OCI-LY3 (cell line): ENCODE results near the gene RHBDF2.

Experiments used
- H2AFZ ChIP-seq: fragments of 200-600, 300-600 bp; shearing (Covaris generic); 2 replicates; pipeline ENCODE4 v1.6.0; 2014; ENCODE audit warnings: antibody characterized with exemption, low read depth, low read length
- H3K27ac ChIP-seq: fragments of 200-600, 300-600 bp; sonication (generic); 2 replicates; pipeline ENCODE4 v1.5.1; 2014; ENCODE audit warnings: mild to moderate bottlenecking, low read length, moderate library complexity, mixed read lengths
- H3K27me3 ChIP-seq: fragments of 200-600, 300-600 bp; sonication (generic); 2 replicates; pipeline ENCODE4 v1.6.1; 2014; ENCODE audit warnings: low read depth, low read length, mixed read lengths
- H3K36me3 ChIP-seq: fragments of 200-600, 300-600 bp; sonication (generic); replicated peaks from 2 replicates; pipeline ENCODE3; 2014; ENCODE audit warnings: low read depth, low read length, mixed read lengths
- H3K4me1 ChIP-seq: fragments of 300-600, 200-600 bp; sonication (generic); 2 replicates; pipeline ENCODE4 v1.6.1; 2014; ENCODE audit warnings: low read length, mixed read lengths
- H3K4me2 ChIP-seq: fragments of 200-600, 300-600 bp; sonication (generic); 2 replicates; pipeline ENCODE4 v1.6.1; 2014; ENCODE audit warnings: low read length, mixed read lengths
- H3K4me3 ChIP-seq: fragments of 300-600, 200-600 bp; sonication (generic); 2 replicates; pipeline ENCODE4 v1.5.1; 2014; ENCODE audit warnings: antibody characterized with exemption, mild to moderate bottlenecking, low read length, moderate library complexity
- H3K79me2 ChIP-seq: fragments of 300-600, 200-600 bp; shearing (Covaris generic); 2 replicates; pipeline ENCODE4 v1.6.1; 2014; ENCODE audit warnings: mild to moderate bottlenecking, low read length, mixed read lengths
- H3K9ac ChIP-seq: fragments of 300-600, 200-600 bp; shearing (Covaris generic); 2 replicates; pipeline ENCODE4 v1.6.0; 2014; ENCODE audit warnings: mild to moderate bottlenecking, low read length, moderate library complexity
- H3K9me3 ChIP-seq: fragments of 200-600, 300-600 bp; shearing (Covaris generic); 2 replicates; pipeline ENCODE4 v1.6.1; 2014; ENCODE audit warnings: low read length, mixed read lengths; ENCODE audit not compliant: insufficient read depth
- H4K20me1 ChIP-seq: fragments of 200-600, 300-600 bp; sonication (generic); 2 replicates; pipeline ENCODE4 v1.6.1; 2016; ENCODE audit warnings: low read length, mixed read lengths; ENCODE audit not compliant: insufficient read depth
- CTCF ChIP-seq: fragments of 200-600, 300-600 bp; sonication (generic); IDR thresholded peaks from 2 replicates; pipeline ENCODE4 v1.5.1; 2014; ENCODE audit warnings: antibody characterized with exemption, low read length, low read depth
- EZH2phosphoT487 ChIP-seq: fragments of 200-600 bp; shearing (Covaris generic); IDR thresholded peaks from 2 replicates; pipeline ENCODE4 v1.6.1; 2018; ENCODE audit warnings: antibody characterized with exemption, mixed run types, low read depth

Gene RHBDF2

DNA sequence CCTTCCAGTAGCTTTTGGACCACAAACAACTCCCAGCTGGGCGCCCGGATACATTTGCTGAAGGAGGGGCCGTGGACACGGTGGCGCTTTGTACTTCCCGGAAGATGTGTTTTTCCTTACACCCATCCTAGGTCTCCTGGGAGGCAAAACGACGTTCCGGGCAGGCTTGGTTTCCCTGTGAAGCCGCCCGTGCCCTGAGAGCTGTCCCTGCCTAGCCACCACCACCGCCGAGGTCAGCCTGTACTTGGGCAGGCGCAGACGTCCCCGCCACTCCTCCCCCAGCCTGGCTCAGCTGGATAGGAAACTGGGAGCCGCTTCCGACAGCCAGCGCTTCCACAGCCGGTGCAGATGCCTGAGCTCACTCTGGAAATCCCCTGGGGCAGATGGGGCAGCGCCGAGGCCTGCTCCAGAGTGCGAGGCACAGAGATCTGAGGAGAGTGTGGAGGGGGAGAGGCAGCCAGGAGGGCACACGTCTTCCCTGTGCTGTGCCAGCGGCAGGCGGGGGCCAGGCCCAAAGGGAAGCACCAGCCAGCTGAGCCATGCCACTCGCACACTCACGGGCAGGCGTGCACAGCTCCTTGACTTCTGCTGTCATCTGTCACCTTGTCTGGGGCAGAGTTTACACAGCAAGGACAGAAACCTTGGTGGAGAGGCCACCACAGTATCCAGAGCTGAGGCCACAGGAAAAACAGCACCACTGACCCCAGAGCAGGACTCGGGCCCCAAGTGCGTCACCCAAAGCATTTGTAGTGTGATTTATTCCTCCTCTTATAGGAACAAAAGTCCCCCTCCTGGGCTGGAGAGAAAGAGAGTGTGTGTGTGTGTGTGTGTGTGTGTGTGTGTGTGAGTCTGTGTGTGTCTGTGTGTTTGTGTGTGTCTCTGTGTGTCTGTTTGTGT is 3.0 kb downstream of the RHBDF2 start:
- TF ChIP-seq EZH2phosphoT487 = no peak
- no peak for TF ChIP-seq CTCF
- H3K27ac ChIP-seq = no peak overlapping the region
- H3K9ac ChIP-seq = no peak overlapping the region
- H4K20me1 ChIP-seq = no peaks in the 10 kb centered on the region
- peaks cover 9% of the 10 kb centered on the region for H3K36me3 ChIP-seq
- peaks cover 40% of the 10 kb centered on the region for H3K79me2 ChIP-seq
- H3K4me3 ChIP-seq = no peak overlapping the region
- H2AFZ ChIP-seq = no peak overlapping the region
- H3K4me1 ChIP-seq = peaks cover 44% of the 10 kb centered on the region
- peak overlapping the region; percentile 12; the same call in 1 of the 2 replicates for H3K4me2 ChIP-seq
- no peaks in the 10 kb centered on the region for H3K27me3 ChIP-seq
- no peaks in the 10 kb centered on the region for H3K9me3 ChIP-seq

GRCh38 chr17:76497699-76497978 is 3.6 kb downstream of the RHBDF2 start:
- Histone ChIP-seq H3K4me1 (peaks cover 50% of the 10 kb centered on the region), H3K9ac (no peak overlapping the region), H3K9me3 (no peaks in the 10 kb centered on the region), H3K36me3 (peaks cover 9% of the 10 kb centered on the region), H3K27ac (no peak overlapping the region), H3K4me3 (no peak overlapping the region), H3K27me3 (no peaks in the 10 kb centered on the region), H2AFZ (no peak overlapping the region), H3K79me2 (peaks cover 40% of the 10 kb centered on the region), H4K20me1 (no peaks in the 10 kb centered on the region), H3K4me2 (no peak overlapping the region)
- TF ChIP-seq EZH2phosphoT487 (no peak), CTCF (no peak)

GRCh38 chr17:76496464-76496863 is 4.8 kb downstream of the RHBDF2 start:
- TF ChIP-seq CTCF (no peak), EZH2phosphoT487 (no peak)
- Histone ChIP-seq H4K20me1 (no peaks in the 10 kb centered on the region), H2AFZ (no peak overlapping the region), H3K9ac (no peak overlapping the region), H3K27ac (no peak overlapping the region), H3K36me3 (peaks cover 9% of the 10 kb centered on the region), H3K27me3 (no peaks in the 10 kb centered on the region), H3K4me1 (peaks cover 55% of the 10 kb centered on the region), H3K79me2 (peaks cover 40% of the 10 kb centered on the region), H3K9me3 (no peaks in the 10 kb centered on the region), H3K4me2 (no peak overlapping the region), H3K4me3 (no peak overlapping the region)

DNA sequence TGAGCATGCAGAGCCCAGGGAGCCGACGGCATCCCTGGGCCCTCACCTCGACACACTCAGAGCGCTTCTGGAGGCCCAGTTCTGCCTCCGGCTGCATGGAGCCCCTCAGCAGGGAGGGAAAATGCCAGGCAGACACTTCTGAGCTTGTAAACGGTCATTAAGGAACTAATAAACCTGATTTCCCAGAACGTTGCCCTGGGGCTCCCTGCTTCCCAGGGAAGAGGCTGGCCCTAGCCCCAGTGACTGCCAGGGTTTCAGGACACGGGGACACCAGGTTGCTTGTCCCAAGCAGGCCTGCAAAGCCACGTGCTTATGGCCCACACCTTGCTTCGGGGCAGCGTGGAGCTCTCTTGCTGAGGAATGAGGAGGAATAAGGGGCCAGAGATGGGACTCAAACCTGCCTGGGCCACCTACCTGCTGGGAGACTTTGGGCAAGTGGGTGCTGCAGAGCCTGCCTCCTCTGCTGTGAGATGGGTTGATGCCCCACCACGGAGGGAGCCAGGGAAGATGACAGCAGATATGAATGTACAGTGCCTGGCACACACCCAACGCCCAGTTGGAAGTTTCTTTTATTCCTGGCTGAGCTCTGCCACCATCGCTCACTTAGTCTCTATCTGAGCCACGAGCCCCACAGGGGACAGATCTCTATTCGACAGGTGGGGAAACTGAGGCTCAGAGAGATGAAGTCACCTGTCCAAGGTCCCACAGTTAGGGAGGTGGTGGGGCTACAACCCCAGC is 5.4 kb downstream of the RHBDF2 start:
- H3K4me2 ChIP-seq = no peak overlapping the region
- H3K27me3 ChIP-seq = no peaks in the 10 kb centered on the region
- no peak overlapping the region for H3K9ac ChIP-seq
- peaks cover 37% of the 10 kb centered on the region for H3K79me2 ChIP-seq
- H3K36me3 ChIP-seq = peaks cover 9% of the 10 kb centered on the region
- H3K27ac ChIP-seq = no peak overlapping the region
- no peak overlapping the region for H3K4me3 ChIP-seq
- TF ChIP-seq EZH2phosphoT487 (no peak), CTCF (no peak)
- H4K20me1 ChIP-seq = no peaks in the 10 kb centered on the region
- H3K4me1 ChIP-seq = peaks cover 56% of the 10 kb centered on the region
- H3K9me3 ChIP-seq = no peaks in the 10 kb centered on the region
- no peak overlapping the region for H2AFZ ChIP-seq
